Subcutaneous abdominal adipose tissue (tissue), 5 donors: ENCODE data around the gene FAM53B.

ENCODE experiments used
- H3K27ac ChIP-seq: one replicate; pipeline ENCODE4 v1.7.0; 2013; ENCODE audit warnings: low read depth, mild to moderate bottlenecking, inconsistent platforms, low read length, moderate library complexity
- H3K27me3 ChIP-seq, 5 donors: one replicate each; pipeline ENCODE4 v1.7.0; 2013; ENCODE audit warnings: low read length in 5 of 5, inconsistent platforms in 1 of 5; ENCODE audit not compliant: control insufficient read depth in 5 of 5, insufficient read depth in 4 of 5
- H3K36me3 ChIP-seq, 5 donors: one replicate each; pipeline ENCODE4 v1.7.0; 2013; ENCODE audit warnings: low read length in 5 of 5; ENCODE audit not compliant: control insufficient read depth in 5 of 5, insufficient read depth in 5 of 5
- H3K4me1 ChIP-seq, 5 donors: one replicate each; pipeline ENCODE4 v1.7.0; 2013; ENCODE audit warnings: low read length in 5 of 5, mild to moderate bottlenecking in 3 of 5, moderate library complexity in 1 of 5; ENCODE audit not compliant: control insufficient read depth in 5 of 5, insufficient read depth in 5 of 5
- H3K4me3 ChIP-seq, 5 donors: one replicate each; pipeline ENCODE4 v1.7.0; 2013; ENCODE audit warnings: low read length in 5 of 5, low read depth in 1 of 5
- H3K9ac ChIP-seq, 5 donors: one replicate each; pipeline ENCODE4 v1.7.0; 2013; ENCODE audit warnings: low read length in 5 of 5, mild to moderate bottlenecking in 4 of 5, moderate library complexity in 3 of 5
- H3K9me3 ChIP-seq, 5 donors: one replicate each; pipeline ENCODE4 v1.7.0; 2013; ENCODE audit warnings: low read length in 5 of 5; ENCODE audit not compliant: control insufficient read depth in 5 of 5
- donor health status: healthy.
- donor health status: healthy.
- donor health status: healthy.
- donor health status: healthy.
- donor health status: healthy.

The FAM53B gene

DNA sequence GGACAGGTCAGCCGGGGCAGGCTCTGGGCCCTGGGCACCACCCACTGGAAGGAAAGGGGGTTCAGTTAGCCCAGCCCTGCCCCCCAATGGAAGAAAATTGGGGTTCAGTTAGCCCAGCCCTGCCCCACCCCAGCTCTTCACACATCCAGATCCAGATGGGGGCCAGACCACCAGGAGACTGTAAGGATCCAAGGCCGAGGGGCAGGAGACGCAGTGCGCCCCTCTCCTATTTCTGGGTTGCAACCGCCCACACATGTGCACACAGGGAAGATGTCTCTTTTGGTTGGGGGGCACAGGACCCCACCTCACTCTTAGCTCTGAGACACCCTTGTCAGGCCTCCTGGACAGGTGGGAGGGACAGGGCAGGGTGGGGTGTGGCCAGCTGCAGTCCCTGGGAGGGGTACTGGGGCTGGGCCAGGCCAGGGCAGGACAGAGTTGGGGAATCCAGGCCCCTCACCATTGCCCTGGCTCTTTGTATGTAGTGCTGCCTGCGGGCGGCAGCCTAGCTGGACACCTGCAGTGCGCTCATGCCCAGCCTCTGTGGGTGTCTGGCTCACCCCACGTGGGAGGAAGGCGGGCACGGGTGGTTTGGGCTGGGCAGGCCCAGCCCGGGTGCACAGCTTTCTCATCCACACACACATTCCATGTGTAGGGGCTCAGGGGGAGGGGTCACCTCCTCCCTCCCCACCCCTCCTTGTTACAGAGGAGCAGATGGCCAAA is 141.4 kb downstream of the FAM53B start:
- H3K36me3 ChIP-seq, result no peaks in the 10 kb centered on the region
- H3K9me3 ChIP-seq, result no peaks in the 10 kb centered on the region
- H3K9ac ChIP-seq, result no peak overlapping the region
- H3K4me1 ChIP-seq, result peaks cover 0 to 5% (median 0%) of the 10 kb centered on the region in 5 donors
- no peaks in the 10 kb centered on the region for H3K27me3 ChIP-seq
- H3K4me3 ChIP-seq, result no peak overlapping the region
- no peak overlapping the region for H3K27ac ChIP-seq

DNA sequence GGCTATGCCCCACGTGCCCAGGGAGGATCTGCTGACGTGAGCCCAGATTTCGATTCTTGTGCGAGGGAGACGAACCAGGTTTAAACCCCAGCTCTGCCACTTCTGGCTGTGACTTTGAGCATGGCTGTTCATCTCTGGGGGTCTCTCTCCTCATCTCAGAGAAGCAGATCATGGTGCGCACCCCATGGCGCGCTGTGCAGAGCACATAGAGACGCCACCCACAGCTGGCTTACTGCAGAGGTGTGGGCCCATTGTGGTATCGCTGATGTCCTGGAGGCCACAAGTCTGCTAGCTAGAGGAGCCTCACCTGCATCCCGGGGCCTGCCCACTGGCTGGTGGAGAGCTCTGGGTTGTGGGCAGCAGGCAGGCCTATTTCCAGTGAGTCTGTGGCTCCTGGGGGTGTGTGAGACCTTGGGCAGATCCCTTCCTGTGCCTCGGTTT is 142.0 kb downstream of the FAM53B start:
- H3K27me3 ChIP-seq, result no peaks in the 10 kb centered on the region
- peaks cover 0 to 5% (median 0%) of the 10 kb centered on the region in 5 donors for H3K4me1 ChIP-seq
- no peaks in the 10 kb centered on the region for H3K9me3 ChIP-seq
- no peak overlapping the region for H3K27ac ChIP-seq
- no peaks in the 10 kb centered on the region for H3K36me3 ChIP-seq
- H3K4me3 ChIP-seq, result no peak overlapping the region
- H3K9ac ChIP-seq, result no peak overlapping the region

- no peak overlapping the region for H3K27ac ChIP-seq
- no peaks in the 10 kb centered on the region for H3K36me3 ChIP-seq
- no peak overlapping the region for H3K9ac ChIP-seq
- no peaks in the 10 kb centered on the region for H3K9me3 ChIP-seq
- no peak overlapping the region for H3K4me3 ChIP-seq
- peaks cover 0 to 3% (median 0%) of the 10 kb centered on the region in 5 donors for H3K4me1 ChIP-seq
- no peaks in the 10 kb centered on the region for H3K27me3 ChIP-seq
Observed at GRCh38 chr10:124601431-124602120, 142.6 kb downstream of the FAM53B start.

GRCh38 chr10:124601016-124601415 is 143.2 kb downstream of the FAM53B start:
- H3K9me3 ChIP-seq, result no peaks in the 10 kb centered on the region
- no peak overlapping the region for H3K27ac ChIP-seq
- H3K36me3 ChIP-seq, result no peaks in the 10 kb centered on the region
- no peak overlapping the region for H3K4me3 ChIP-seq
- peaks cover 0 to 3% (median 0%) of the 10 kb centered on the region in 5 donors for H3K4me1 ChIP-seq
- no peak overlapping the region for H3K9ac ChIP-seq
- H3K27me3 ChIP-seq, result no peaks in the 10 kb centered on the region

DNA sequence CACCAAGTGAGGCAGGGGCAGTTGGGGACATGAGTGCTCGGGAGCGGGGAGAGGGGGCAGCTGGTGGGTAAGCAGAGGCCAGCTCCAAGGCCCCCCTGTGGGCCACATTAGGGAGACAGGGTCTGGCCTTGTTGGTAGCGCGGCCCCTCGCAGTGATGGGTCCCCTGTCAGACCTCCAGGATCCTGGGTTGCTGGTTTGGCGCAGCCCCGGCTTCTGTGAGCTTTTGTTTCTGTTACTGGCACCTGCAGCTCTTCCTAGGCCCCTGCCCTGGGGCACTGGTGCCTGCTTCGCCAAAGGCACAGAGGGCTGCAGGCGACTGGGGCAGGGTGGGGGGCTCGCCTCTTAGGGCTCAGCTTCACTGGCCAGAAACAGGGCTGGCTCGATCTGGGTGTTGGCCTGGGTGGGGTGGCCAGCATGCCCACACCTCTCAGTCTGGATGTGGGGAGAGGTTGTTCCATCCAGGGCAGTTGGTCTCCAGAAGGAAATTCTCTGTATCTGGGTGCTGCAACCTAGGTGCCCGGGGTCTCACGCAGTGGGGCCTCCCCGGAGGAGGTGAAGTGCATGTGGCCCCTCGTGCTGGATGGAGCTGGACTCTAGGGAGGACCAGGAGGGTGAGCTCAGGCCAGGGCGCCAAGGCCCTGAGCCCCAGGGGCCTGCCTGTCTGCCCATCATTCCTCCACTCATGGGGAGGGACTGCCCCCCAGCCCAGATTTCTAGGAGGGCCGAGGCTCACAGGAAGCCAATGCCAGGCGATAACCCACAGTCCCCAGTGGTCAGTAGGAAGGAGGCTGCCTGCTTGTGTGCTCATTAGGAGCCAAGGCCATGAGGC is 143.9 kb downstream of the FAM53B start:
- H3K4me1 ChIP-seq, result peaks cover 0 to 3% (median 0%) of the 10 kb centered on the region in 5 donors
- H3K4me3 ChIP-seq, result no peak overlapping the region
- no peaks in the 10 kb centered on the region for H3K27me3 ChIP-seq
- no peak overlapping the region for H3K27ac ChIP-seq
- H3K9ac ChIP-seq, result no peak overlapping the region
- no peaks in the 10 kb centered on the region for H3K36me3 ChIP-seq
- peaks cover 0 to 3% (median 0%) of the 10 kb centered on the region in 5 donors for H3K9me3 ChIP-seq

DNA sequence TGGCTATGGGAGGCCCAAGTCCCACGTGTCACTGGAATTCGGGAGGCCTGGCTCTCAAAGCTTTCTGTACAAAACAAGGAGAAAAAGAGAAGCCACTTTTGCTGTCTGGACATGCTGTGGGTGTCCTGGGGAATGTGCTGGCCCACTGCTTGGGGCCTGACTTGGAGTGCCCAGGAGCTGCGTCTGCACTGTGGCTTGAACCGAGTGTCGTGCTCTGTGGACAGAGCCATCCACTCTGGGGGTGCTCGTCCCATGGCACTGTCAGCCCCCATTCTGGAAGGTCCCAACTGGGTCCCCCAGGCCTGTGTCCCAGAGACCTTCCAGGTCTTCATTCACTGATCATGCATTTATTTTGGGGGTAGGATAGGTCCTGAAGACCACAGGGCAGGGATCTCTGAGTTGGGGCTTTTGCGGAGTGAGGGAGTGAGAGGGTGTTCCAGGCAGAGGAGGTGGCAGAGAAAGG is 144.6 kb downstream of the FAM53B start:
- no peaks in the 10 kb centered on the region for H3K4me1 ChIP-seq
- H3K36me3 ChIP-seq, result no peaks in the 10 kb centered on the region
- H3K9ac ChIP-seq, result no peak overlapping the region
- no peak overlapping the region for H3K27ac ChIP-seq
- peaks cover 0 to 4% (median 0%) of the 10 kb centered on the region in 5 donors for H3K9me3 ChIP-seq
- H3K4me3 ChIP-seq, result no peak overlapping the region
- no peaks in the 10 kb centered on the region for H3K27me3 ChIP-seq

DNA sequence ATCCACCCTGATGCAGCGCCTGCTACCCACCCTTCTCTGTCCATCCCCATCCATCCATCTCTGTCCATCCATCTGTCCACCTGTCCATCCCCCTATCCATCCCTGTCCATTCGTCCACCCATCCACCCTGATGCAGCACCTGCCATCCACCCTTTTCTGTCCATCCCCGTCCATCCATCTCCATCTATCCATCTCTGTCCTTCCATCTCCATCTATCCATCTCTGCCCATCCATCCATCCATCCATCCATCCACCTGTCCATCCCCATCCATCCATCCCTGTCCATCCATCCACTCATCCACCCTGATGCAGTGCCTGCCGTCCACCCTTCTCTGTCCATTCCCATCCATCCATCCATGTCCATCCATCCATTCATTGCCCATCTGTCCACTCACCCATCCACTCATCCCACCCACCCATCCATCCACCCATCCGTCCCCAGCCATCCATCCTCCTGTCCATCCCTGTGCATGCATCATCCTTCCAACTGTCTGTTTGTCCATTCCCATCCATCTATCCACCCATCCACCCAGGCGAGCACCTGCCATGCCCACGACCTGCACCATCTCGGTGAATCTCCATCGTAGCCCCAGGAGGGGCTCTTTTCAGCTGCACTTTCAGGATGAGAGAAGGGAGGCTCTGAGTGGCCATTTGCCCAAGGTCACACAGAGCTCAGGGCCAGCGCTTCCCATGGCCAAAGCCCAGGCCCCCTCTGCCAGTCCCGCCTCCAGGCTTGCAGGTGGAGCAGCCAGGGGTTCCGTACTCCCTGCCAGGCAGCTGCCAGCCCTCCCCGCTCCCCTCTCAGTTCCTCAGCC is 145.2 kb downstream of the FAM53B start:
- H3K27me3 ChIP-seq, result no peaks in the 10 kb centered on the region

GRCh38 chr10:124598196-124598595 is 146.0 kb downstream of the FAM53B start:
- H3K27ac ChIP-seq, result no peak overlapping the region
- H3K9ac ChIP-seq, result no peak overlapping the region
- H3K4me1 ChIP-seq, result no peaks in the 10 kb centered on the region
- no peaks in the 10 kb centered on the region for H3K27me3 ChIP-seq
- no peak overlapping the region for H3K4me3 ChIP-seq
- H3K36me3 ChIP-seq, result no peaks in the 10 kb centered on the region
- peaks cover 0 to 4% (median 0%) of the 10 kb centered on the region in 5 donors for H3K9me3 ChIP-seq

More for the DNA sequence above, 145.2 kb downstream of the FAM53B start:
- Histone ChIP-seq H3K9ac (no peak overlapping the region), H3K4me3 (no peak overlapping the region), H3K27ac (no peak overlapping the region), H3K36me3 (no peaks in the 10 kb centered on the region), H3K9me3 (peaks cover 0 to 4% (median 0%) of the 10 kb centered on the region in 5 donors), H3K4me1 (no peaks in the 10 kb centered on the region)

DNA sequence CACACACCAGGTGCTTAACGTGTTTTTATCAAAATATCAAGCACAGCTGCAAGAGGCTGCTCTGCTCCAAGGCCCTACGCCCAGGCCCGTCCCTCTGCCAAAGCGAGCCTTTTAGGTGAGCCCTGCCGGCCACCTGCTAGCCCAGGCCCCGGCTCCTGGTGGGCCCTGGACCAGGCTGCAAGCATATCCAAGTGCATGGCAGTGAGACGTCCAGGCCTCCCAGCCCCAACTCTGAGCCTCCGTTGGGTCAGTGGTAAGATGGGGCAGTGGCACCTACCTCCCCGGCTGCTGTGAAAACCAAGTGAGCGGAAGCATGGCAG is 146.4 kb downstream of the FAM53B start:
- peaks cover 0 to 4% (median 0%) of the 10 kb centered on the region in 5 donors for H3K9me3 ChIP-seq
- no peak overlapping the region for H3K9ac ChIP-seq
- no peak overlapping the region for H3K4me3 ChIP-seq
- no peaks in the 10 kb centered on the region for H3K36me3 ChIP-seq
- H3K27me3 ChIP-seq, result no peaks in the 10 kb centered on the region
- H3K27ac ChIP-seq, result no peak overlapping the region
- H3K4me1 ChIP-seq, result no peaks in the 10 kb centered on the region
